Hematopoietic multipotent progenitor cell treated with erythropoietin and hydrocortisone succinate and interleukin-3 and kit ligand, for 4 days (in vitro differentiated cells): Measurements from ENCODE around the gene DNTT.

Experiments used
- DNase-seq: peaks from one replicate; pipeline ENCODE4 v3.0.0-alpha.2; 2015

The DNTT gene

DNA sequence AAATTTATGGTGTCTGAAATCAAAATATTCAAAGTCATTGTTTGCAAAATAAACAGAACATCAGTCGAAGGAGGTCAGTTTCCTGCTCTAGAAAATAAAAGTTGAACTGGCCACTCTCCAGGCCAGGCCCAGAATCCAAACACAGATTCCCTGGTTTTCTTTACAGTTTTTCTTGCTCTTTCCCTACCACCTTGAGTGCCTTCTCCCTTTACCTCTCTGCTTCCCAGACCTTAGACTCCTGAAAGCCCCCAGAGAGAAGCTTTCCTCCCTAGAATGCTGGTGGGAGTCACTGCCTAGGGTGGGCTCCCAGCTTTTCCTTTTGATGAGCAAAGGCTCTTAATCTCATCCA is 6.1 kb downstream of the DNTT start:
- no peak for DNase-seq

DNA sequence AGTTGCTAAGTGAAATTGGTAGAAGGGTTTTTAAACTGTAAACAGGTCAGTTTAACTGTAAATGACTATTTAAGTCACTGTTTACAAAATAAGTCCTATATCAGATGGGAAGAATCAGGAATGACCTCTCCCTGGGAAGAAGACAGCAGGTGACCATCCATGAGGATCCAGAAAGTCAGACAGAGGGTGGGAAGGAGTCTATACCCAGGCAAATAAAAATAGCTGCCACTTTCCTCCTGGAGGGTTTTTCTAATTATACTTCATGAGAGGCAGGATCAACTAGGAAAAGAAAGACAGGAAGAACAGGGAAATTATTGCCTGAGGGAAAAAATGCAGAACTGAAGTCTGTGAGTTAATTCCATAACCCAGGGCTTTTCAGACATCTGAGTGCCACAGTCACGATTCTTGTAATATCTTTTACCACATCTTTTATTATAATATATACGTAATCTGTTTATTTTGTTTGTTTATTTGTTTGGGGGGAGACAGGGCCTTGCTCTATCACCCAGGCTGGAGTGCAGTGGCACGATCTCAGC is 7.0 kb downstream of the DNTT start:
- DNase-seq = no peak

DNA sequence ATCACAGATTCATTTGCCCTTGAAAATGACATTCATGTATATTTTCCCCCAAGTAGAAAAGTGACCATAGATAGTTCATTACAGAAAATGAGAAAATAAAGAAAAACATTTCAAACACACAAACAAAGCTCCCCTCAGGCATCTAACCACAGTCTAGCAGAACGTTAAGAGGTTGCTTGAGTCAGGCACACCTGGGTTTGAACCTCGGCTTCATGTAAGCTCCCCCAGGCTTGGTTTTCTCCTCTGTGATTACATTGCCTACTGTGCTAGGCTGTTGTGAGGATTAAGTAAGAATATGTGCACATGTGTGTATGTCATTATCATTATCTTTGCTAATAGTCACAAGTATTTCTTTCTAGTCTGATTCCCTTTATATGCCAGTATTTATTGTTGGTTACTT is 9.1 kb downstream of the DNTT start:
- no peak for DNase-seq

DNA sequence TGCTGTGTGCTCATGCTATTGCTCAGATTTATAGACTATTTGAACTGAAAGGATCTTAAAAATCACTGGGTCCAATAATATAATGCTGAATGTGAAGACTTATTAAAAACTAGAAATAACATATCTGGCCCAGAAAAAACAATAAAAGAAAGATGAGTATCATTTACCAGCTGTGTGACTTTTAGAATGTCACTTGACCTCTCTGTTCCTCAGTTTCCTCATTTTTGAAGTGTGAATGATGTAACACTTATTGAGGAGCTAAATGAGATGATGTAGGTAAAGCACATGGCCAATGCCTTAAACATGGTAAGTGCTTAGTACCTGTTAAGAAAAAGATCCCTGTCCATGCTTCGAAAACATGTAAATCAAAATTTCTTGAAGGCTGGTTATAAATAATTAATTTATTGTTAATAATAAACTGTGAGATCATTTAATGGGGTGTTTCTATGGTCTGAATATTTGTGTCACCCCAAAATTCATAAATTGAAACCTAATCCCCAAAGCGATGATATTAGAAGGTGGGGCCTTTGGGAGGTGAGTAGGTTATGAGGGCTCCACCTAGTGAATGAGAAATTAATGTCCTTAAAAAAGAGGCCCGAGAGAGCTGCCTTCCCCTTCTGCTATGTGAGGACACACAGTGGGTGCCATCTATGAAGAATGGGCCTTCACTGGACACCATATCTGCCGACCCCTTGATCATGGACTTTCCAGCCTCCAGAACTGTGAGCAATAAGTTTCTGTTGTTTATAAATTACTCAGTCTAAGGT is 13.0 kb downstream of the DNTT start:
- no peak for DNase-seq

DNA sequence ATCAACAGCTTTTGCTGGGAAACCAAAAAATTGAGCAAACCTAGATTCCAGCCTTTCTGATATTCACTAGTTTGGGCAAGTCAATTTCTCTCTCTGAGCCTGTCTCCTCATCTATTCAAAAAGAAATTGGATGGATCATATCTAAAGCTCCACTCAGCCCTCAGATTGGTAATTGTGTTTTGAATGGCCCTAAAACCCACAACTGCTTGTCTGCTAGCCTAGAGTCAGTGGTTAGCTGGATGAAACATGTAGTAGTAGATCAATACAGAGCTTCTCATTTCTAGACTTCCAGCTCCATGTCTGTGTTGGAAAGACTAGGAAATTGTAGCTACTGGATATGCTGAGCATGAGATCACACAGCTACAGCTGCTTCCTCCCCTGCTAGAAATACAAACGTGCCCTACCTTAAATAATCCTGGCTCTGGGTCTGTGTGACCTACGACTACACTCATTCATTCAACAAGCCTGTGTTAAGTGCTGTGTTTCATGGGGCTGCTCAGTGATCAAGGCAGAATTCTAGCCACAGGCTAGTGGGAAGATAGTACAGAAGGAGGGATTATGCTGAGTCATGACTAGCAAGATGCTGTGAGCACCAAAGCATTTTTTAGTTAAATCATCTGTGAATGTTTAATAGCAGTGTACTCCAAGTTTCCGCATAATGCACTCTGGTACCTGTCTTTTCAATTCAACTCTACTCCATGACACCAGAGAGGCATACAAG is 15.7 kb downstream of the DNTT start:
- peak; percentile 25 for DNase-seq

DNA sequence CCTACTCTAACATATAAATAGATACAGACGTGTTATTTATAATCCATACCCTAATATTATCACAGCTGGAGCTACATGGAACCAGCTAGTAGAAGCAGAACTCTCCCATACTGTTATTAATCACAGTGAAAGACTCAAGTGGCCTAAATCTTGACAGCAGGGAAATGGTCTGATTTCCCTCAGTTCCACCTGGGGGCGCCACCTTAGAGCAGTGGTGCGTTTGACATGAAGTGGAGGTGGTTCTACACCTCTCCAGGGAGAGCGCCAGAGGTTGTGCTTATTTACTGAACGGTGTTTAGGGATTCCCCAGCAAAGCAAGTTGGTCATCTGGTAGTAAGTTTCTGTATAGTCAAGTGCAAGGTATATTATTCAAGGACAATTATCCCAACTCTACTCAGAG is 17.6 kb downstream of the DNTT start:
- no peak for DNase-seq

DNA sequence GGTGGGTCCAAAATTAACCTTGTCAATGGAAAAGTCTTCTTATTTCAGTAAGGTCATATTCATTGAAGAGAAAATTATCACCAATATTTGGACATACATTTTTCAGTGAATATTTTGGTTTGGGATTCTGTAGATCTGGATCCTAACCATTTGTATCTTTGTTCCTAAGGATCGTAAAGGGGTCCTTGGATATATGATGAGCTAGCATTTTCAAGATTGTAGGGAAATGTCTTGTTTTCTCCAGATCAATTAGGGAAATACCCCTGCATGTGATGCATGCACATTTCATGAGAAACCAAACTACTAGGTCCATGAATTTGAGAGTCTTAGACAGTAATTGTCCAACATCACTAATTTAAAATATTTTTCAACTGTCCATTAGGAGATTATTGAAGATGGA is 18.0 kb downstream of the DNTT start:
- no peak for DNase-seq

DNA sequence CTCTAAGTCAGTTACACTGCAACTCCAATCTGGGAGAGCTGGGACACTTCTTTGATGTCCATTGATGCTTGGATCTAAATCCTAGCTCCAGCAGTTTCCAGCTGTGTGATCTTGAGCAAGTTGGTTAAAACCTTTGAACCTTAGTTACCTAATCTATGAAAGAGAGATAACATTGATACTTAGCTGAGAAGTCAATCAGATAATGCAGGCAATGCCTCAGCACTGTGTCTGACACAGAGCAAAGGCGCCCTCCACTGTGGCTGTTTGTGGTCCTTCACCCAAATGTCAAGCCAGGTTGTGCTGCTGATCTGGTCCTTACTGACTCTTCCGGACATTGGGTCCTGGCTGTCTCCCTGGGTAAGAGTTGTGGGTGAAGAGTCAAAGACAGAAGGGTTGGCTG is 20.2 kb downstream of the DNTT start:
- DNase-seq = no peak

DNA sequence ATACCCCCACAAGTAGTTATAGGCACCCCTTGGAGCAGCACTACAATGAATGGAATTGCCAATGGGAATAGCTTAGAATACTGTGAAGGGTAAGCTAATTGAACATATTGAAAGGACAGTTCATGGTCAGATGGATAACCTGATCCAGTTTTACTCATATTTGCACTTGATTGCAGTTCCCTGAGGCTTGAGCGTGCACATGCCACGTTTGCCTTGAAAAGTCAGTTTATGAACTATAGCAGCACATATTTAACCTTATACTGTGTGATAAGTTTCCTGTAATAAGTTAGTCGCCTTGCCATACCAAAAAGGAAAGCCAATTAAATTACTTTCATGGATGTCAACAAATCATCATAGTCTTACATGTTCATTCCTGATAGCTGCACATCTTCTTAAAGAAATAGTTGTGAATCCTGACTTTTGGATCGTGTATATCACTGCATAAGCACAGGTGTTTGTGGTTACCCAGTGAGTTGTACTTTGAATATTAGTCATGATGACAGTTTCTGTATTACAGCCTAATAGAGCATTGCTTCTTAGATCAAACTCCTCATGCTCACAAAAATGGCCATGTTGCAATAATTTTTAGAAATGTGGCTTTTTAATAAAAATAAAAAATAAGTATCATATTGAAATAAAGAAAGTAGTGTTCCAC is 21.6 kb downstream of the DNTT start:
- no peak for DNase-seq

DNA sequence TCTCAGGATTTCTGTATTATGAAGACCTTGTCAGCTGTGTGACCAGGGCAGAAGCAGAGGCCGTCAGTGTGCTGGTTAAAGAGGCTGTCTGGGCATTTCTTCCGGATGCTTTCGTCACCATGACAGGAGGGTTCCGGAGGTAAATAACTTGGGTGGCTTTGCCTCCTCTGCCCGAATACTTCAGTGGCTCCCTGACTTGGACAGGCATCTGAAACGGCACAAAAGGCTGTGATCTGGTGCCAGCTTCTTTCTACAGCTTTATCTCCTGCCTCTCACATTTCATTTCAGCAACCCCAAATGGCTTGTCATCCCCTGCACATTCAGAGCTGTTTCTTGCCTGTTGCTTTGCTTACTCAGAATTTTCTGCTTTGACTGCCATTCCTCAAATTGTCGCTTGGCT is 23.2 kb downstream of the DNTT start:
- DNase-seq = no peak

DNA sequence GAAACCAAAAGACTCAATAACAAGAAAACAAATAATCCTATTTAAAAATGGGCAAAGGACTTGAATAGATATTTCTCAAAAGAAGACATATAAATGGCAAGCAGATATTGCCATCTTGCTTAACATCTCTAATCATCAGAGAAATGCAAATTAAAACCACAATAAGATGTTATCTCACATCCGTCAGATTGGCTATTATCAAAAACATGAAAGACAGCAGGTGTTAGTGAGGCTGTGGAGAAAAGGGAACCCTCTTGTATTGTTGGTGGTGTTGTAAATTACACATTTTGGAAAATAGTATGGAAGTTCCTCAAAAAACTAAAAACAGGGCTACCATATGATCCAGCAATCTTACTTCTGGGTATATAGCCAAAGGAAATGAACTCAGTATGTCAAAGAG is 28.9 kb downstream of the DNTT start:
- peak; percentile 44 for DNase-seq

DNA sequence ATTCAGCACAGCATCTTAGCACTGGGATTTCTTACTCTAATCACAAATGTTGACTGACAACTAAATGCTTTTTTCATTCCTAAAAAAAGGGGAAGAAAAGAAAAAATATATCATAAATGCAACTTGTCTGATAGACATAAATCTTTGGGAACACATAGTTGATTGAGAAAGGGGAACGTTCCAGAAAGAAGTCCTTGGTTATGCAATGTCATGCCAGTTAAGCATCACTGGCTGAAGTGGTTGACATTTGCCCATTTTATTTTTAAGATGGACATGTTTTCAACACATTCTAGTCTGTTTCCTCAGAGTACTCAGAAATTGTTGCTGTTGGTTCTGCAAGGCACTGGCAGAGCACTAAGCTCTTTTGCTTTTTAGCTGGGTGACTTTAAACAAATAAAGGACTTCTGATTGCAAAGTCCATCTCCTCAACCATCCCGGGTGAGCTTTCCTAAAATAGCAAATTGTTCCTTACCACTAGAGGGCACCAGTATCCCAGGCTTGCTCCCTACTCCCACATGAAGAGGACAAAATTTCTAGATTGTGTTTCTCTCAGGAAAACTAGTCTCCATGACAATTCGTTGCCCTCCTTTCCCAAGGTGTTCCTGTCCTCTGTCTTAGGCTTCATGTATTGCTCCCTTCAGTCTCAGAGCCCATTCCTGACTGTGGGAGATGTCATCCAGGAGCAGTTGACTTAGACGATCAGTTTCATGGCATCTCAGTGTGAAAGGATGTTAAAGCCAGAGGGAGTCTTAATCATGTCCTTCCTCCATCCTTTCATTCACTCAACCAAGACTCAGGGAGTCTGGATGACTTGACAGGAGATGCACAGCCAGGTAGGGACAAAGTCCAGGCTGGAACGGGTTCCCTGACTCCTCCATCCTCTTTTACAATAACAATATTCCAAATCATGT is 30.6 kb downstream of the DNTT start:
- peak; percentile 35 for DNase-seq

DNA sequence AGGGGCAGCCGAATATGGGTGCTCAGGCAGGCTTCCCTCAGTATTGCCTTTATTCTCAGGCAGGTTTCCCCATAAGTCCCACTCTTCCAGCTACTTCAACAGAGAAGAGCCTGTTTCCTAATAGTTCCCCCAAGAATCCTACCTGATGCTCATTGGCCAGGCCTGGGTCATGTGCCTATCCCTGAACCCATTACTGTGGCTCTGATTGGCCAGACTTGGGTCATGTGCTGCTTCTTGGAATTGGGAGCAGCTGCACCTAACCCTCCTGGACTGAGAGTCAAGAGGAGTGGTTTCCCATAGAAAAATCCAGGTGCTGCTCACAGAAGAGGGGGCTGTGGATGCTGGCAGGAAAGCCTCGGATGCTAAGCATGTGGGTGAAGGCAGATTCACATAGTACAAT is 32.9 kb downstream of the DNTT start:
- DNase-seq = no peak

DNA sequence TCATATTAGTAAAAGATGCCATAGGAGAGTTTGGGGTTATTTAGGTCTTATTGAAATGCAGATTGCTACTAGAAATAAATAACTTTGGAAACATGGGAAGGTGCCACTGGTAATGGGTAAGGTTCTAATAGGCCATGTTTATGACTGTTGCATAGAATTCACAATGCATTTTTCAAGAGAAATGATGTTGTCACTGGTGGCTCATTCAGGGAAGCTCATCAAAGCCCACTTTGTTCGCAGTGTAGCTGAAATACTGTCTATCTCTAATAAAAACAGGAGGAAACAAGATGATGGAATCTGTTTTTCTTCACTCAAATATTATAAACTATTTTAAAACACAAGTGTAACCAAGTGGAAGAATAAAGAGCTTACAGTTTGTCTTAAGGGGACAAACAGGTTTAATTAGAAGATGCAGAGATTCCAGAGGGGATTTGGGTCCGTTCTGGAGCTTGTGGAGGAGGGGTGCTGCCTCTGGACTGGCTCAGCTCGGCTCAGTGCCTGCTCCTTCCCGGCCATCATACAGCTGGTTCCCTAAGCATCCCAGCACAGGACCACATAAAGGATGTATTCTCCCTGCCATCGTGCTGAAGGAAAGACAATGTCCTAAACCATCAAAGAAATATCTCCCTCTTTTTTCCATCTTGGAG is 34.2 kb downstream of the DNTT start:
- no peak for DNase-seq

DNA sequence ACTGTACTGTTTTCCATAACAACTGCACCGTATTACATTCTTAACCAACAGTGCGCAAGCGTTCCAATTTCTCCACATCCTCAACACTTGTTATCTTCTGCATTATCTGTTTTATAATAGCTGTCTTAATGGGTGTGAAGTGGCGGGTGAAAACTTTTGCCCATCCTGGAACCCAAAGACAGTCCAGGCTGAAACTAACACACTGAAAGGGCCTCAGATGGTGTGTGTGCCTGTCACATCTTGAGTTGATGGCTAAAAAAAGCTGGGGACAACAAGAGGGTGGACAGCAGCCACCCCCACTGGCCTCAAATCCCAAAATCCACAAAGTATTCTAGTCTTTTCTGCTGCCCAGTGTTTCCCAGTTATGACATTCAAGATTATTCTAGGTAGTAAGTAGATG is 35.1 kb downstream of the DNTT start:
- no peak for DNase-seq

DNA sequence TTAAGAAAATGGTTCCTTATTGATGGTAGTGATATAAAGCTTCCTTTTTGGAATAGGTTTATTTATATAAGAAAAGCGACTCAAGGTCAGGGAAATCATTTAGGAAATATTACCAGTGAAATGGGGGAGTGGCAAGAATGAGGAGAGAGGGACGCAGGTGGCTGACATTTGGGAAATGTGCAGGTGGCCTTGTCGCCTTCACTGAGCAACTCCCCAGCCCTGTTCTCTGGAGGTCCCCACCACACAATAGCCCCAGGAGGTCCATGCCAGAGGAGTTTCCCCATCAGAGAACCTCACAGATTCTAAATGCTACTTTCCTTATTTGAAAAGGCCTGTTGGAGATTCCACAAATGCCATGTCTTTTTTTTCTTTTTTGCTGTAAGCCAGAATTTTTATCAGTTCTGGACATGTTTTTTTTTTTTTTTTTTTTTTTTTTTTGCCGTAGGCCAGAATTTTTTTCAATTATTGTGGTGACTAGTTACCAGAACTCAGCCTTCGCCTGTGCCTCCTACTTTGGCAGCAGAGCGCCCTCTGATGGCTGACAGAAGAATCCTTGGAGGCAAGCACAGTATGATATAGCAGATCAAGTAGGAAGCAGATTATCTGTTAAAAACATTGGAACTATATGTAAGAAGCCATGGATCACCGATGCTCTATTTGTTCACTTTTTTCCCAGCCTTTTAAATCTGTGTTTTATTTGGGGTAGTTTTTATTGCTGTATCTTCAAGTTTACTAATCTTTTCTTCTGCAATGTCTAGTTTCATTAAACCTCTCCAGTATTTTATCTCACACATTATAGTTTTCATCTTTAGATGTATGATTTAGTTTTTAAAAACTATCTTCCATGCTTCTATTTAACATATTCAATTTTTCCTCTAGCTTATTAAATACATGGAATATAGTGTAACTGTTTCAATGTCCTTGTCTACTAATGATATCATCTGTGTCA is 36.0 kb downstream of the DNTT start:
- DNase-seq = peak; percentile 91

DNA sequence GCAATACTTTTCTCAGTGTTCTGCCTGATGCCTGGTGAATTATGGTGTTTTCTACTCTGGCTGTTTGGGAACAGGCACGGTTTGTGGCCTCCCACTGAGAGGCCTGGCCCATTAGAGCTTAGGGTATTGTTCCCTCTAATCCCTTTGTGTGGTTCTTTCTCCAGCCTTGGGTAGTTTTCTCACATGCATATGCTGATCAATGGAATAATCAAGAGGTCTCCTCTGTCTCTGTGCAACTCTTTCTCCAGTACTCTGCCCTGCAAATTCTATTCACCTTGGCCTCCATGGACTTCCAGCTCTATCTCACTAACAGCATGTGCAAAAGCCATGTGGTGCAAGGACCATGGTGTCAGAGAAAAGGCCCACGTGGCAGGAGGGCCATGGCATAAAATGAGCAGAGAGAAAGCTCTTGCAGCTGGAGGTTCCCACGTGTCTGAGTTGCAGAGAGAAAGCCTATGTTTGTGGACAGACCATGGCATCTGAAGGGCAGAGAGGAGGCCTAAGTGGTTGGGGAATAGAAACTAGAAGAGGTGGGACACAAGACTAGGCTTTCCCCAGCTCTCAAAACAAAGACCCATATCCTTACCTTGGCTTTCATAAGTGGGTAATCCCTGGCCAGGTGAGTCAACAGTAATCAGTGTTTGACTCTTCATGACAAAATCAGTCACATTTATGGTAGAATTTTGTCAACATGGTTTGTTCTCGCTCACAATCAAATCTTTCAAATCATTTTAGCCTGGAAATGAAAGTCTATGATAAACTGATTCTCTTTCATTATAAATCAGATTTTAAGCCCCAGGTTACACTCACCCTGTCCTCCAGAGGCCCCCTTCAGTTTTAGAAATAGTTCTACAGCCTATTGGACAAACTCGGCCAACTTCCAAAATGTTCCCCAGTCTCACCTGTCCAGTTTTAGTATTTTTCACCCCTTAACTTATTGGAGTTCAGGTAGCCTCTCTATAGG is 37.3 kb downstream of the DNTT start:
- DNase-seq = no peak

DNA sequence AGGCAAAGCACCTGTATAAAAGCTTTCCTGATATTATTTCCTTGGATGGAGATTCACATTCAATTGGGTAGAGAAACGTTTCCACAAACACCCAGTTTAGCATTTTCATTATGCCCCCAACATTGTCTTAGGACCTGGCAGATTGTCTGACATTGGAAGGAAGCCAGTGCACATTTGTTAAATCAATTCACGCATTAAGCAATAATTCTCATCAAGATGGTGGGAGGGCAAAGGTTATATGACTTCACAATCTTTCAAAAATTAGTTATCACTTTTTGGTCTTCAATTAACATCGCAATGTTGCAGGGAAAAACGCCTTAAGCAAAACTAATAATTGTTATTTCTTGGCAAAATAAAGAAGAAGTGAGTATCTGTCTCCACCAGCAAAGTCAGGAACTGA is 38.2 kb downstream of the DNTT start:
- no peak for DNase-seq

DNA sequence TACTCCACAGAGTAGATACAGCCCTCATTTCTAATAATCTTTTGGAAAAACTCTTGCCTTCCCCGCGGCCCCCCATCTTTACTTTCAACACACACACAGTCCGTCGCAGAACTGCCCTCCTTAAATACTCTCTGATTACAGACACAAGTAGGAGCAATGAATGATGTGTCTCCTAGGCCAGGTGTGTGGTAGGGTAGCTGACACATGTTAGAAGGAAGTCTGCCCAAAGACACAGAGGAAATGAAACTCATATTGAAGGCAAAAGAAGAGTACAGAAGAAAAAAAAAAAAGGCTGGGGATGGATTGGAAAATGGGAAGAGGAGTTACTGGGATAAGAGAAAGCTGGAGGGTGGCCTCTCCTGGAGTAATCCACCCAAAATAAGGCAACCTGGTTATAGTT is 39.9 kb downstream of the DNTT start:
- DNase-seq = no peak

DNA sequence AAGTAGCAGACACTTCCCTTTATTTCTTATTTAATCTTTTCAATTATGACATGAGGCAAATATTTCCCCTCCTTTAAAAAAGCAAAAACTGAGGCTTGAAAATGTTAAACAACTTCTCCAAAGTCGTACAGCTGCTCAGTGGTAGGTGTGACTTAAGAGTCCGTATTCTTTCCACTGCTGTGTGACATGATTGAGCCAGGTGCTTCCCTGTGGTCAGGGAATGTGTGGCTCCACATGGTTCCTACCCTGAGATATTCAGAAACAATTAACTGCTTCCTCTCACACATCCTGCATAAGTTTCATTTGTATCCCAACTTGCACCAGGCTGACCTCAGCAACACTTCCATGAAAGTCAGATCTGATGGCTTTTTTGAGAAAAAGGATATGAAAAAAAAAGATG is 41.0 kb downstream of the DNTT start:
- DNase-seq = no peak
